ENCODE measurements around the gene SLCO2A1.

GRCh38 chr3:133992381-133992780, 37.3 kb downstream of the SLCO2A1 start:
- no peak for TF ChIP-seq CTCF (IDR thresholded peaks at IDR 0.05)
- no peak for TF ChIP-seq POLR2A (IDR thresholded peaks at IDR 0.05)
